ENCODE data around the gene TAL2. TPM values are rescaled to one million over a fixed set of nuclear protein-coding genes. Genes with fewer than 3 reads are reported as not detected.
"Not testable (repeated sequence)": the region's sequence is repeated elsewhere in the genome, so short reads cannot be mapped to it uniquely, and the experiment has no call there.

Gene TAL2
- total RNA-seq, 1 donor from 2014 or later, result not detected

DNA sequence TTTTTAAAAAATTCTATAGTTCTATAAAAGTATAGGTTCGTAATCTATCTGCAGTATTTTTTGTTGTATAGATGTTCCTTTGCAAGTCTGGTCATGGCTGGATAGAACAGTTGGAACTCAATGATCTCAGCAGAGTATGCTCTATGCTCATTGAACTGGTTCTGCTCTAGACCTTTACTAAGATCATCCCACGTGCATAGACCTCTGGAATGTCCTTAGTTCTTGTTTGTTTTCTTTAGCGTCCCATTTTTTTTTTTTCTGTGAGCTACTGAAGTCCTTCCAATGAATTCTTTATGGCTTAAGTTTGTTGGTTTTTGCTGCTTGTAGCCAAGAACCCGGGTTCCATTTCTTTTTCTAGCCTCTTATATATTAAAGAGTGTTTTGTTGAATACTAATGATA lies 35.6 kb downstream of the TAL2 start:
- H3K36me3 ChIP-seq, result no peaks in the 10 kb centered on the region
- TF ChIP-seq POLR2A (IDR thresholded peaks at IDR 0.05) (no peak), POLR2AphosphoS5 (IDR thresholded peaks at IDR 0.05; ENCODE audit: insufficient read depth in 1 of 2, low read depth in 1 of 2) (no peak)
- TF ChIP-seq, protein P1, sequence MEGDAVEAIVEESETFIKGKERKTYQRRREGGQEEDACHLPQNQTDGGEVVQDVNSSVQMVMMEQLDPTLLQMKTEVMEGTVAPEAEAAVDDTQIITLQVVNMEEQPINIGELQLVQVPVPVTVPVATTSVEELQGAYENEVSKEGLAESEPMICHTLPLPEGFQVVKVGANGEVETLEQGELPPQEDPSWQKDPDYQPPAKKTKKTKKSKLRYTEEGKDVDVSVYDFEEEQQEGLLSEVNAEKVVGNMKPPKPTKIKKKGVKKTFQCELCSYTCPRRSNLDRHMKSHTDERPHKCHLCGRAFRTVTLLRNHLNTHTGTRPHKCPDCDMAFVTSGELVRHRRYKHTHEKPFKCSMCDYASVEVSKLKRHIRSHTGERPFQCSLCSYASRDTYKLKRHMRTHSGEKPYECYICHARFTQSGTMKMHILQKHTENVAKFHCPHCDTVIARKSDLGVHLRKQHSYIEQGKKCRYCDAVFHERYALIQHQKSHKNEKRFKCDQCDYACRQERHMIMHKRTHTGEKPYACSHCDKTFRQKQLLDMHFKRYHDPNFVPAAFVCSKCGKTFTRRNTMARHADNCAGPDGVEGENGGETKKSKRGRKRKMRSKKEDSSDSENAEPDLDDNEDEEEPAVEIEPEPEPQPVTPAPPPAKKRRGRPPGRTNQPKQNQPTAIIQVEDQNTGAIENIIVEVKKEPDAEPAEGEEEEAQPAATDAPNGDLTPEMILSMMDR (IDR thresholded peaks at IDR 0.05), result no peak
- no peak for DNase-seq (ENCODE audit: extremely low spot score in 2 of 2)

DNA sequence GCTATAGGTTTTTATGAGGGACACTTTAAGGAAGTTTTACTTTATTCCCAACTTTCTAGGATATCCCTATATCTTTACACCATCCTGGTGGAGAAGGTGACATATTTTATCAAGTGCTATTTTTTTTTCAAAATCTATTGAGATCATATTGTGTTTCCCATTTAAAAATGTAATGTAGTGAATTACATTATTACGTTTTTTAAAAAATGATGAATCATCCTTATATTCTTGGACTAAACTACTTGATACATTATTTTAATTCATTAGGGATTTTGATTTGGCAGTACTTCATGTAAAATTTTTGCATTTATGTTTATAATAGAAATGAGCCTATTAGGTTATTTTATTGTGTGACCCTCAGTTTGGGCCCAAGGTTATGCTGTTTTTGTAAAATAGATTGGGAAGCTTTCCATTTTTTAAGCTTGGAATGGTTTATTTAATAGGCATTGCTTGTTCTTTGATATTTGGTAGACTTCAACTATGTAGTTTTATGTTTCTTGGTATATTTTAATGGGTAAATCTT lies 36.2 kb downstream of the TAL2 start:
- intact Hi-C loops (cut with DNase I), result no loop called here
- H3K4me3 ChIP-seq, result no peak overlapping the region
- TF ChIP-seq POLR2AphosphoS5 (IDR thresholded peaks at IDR 0.05; ENCODE audit: insufficient read depth in 1 of 2, low read depth in 1 of 2) (no peak), POLR2A (IDR thresholded peaks at IDR 0.05) (no peak)
- TF ChIP-seq, protein P1 (IDR thresholded peaks at IDR 0.05), result no peak
- H3K4me1 ChIP-seq, result peaks cover 6% of the 10 kb centered on the region
- DNase-seq (ENCODE audit: extremely low spot score in 2 of 2), result no peak
- H3K9me3 ChIP-seq, result no peaks in the 10 kb centered on the region
- H3K36me3 ChIP-seq, result no peaks in the 10 kb centered on the region
- H3K27me3 ChIP-seq, result no peaks in the 10 kb centered on the region
- no peak overlapping the region for H3K27ac ChIP-seq

More for the DNA sequence above, 35.6 kb downstream of the TAL2 start:
- intact Hi-C loops (cut with DNase I), result no loop called here
- H3K4me3 ChIP-seq, result no peak overlapping the region
- peaks cover 9% of the 10 kb centered on the region for H3K4me1 ChIP-seq
- no peaks in the 10 kb centered on the region for H3K27me3 ChIP-seq
- no peak overlapping the region for H3K27ac ChIP-seq
- H3K9me3 ChIP-seq, result no peaks in the 10 kb centered on the region

DNA sequence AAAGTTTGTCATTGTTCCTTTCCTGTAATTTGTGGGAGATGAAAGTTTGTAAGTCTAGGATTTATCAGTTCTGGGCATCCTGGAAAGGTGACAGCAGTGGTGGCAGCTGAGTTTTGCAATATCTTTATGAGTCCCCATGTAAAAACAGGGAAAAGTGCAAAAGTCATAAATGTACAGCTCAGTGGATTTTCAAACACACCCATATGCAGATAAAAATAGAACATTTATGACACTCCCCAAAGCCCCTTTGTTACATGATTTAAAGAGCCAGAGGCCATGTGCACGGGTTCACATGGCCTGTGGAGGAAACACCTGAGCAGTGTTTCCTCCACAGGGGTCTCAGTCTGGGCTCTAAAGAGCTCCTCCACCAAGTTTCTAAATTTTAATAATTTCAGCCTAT lies 38.4 kb downstream of the TAL2 start:
- H3K36me3 ChIP-seq, result no peaks in the 10 kb centered on the region
- no peak overlapping the region for H3K4me3 ChIP-seq
- DNase-seq (ENCODE audit: extremely low spot score in 2 of 2), result no peak
- H3K9me3 ChIP-seq, result no peaks in the 10 kb centered on the region
- no peak overlapping the region for H3K27ac ChIP-seq
- H3K4me1 ChIP-seq, result no peaks in the 10 kb centered on the region
- H3K27me3 ChIP-seq, result no peaks in the 10 kb centered on the region
- TF ChIP-seq POLR2A (IDR thresholded peaks at IDR 0.05) (no peak), POLR2AphosphoS5 (IDR thresholded peaks at IDR 0.05; ENCODE audit: insufficient read depth in 1 of 2, low read depth in 1 of 2) (no peak)
- TF ChIP-seq, protein P1 (IDR thresholded peaks at IDR 0.05), result no peak
- intact Hi-C loops (cut with DNase I), result no loop called here

DNA sequence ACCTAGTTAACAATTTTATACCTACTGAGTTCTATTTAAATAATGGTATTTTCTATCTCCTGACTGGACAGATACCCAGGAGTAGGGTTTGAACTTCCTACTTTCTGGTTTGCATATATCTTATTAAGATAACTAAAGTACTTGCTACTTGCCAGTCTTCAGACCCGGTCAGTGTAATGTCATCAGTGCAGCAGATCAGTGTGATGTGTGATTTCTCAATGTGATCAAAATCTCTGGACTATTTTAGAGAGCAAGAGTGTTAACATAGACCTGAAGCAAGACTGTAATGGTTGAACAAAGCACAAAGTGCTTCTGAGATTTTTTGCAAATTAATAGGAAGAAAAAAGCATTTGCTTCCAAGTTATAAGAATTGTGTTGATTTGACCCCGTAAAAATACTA lies 38.9 kb downstream of the TAL2 start:
- no peak for DNase-seq (ENCODE audit: extremely low spot score in 2 of 2)
- intact Hi-C loops (cut with DNase I), result no loop called here

DNA sequence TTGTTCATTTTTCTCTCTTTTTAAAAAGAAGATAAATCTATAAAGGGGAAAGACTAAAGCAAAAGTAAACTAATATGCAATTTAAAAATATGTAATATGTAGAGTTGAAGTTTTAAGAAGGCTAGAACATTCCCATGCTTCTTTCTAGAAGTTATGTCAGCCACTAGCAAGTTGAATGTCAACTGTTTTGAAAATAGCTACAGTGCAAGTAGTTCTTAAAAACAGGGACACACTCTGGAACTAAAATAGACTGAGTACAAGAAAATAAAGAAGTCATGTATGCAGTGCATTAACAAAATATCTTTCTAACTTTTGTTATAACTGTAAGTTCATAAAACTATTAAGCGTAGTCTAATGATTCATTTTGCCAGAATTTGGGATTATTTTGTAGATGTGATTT lies 40.0 kb downstream of the TAL2 start:
- DNase-seq (ENCODE audit: extremely low spot score in 2 of 2), result no peak
- Histone ChIP-seq H3K27me3 (no peaks in the 10 kb centered on the region), H3K9me3 (no peaks in the 10 kb centered on the region), H3K27ac (no peak overlapping the region), H3K36me3 (no peaks in the 10 kb centered on the region), H3K4me1 (no peaks in the 10 kb centered on the region), H3K4me3 (no peak overlapping the region)
- intact Hi-C loops (cut with DNase I), result no loop called here
- no peak for TF ChIP-seq POLR2AphosphoS5 (IDR thresholded peaks at IDR 0.05; ENCODE audit: insufficient read depth in 1 of 2, low read depth in 1 of 2)
- TF ChIP-seq, protein P1 (IDR thresholded peaks at IDR 0.05), result no peak
- TF ChIP-seq POLR2A (IDR thresholded peaks at IDR 0.05), result no peak

More for the DNA sequence above, 38.9 kb downstream of the TAL2 start:
- Histone ChIP-seq H3K4me1 (no peaks in the 10 kb centered on the region), H3K4me3 (no peak overlapping the region), H3K27me3 (no peaks in the 10 kb centered on the region), H3K9me3 (no peaks in the 10 kb centered on the region), H3K36me3 (no peaks in the 10 kb centered on the region), H3K27ac (no peak overlapping the region)
- TF ChIP-seq, protein P1 (IDR thresholded peaks at IDR 0.05), result no peak
- TF ChIP-seq POLR2AphosphoS5 (IDR thresholded peaks at IDR 0.05; ENCODE audit: insufficient read depth in 1 of 2, low read depth in 1 of 2) (no peak), POLR2A (IDR thresholded peaks at IDR 0.05) (no peak)

DNA sequence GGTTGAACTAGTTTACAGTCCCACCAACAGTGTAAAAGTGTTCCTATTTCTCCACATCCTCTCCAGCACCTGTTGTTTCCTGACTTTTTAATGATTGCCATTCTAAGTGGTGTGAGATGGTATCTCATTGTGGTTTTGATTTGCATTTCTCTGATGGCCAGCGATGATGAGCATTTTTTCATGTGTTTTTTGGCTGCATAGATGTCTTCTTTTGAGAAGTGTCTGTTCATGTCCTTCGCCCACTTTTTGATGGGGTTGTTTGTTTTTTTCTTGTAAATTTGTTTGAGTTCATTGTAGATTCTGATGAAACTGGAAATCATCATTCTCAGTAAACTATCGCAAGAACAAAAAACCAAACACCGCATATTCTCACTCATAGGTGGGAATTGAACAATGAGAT lies 41.4 kb downstream of the TAL2 start:
- H3K4me3 ChIP-seq; H3K9me3 ChIP-seq; H3K4me1 ChIP-seq; DNase-seq (ENCODE audit: extremely low spot score in 2 of 2); intact Hi-C loops (cut with DNase I); H3K27me3 ChIP-seq; H3K36me3 ChIP-seq; H3K27ac ChIP-seq: not testable (repeated sequence)

Data from vagina (tissue), 2 donors.